Measurements from ENCODE around the gene PPP1R12C. TPM values are rescaled to one million over a fixed set of nuclear protein-coding genes. Genes with fewer than 3 reads are reported as not detected.
A peak's percentile ranks its signal among the peaks of the same experiment; 100 is the strongest.

Gene PPP1R12C
- polyA plus RNA-seq, 3 donors: 2.1 to 206 (median 2.6) TPM

GRCh38 chr19:55053735-55054134 lies 63.7 kb downstream of the PPP1R12C start:
- Mint-ChIP-seq H3K36me3 (peaks cover 52 to 93% of the 10 kb centered on the region in 2 donors), H3K27ac (no peak overlapping the region), H3K4me1 (no peaks in the 10 kb centered on the region), H3K27me3 (ENCODE audit: low read depth in 3 of 3) (peaks cover 0 to 2% (median 0%) of the 10 kb centered on the region in 3 donors), H3K4me3 (no peak overlapping the region), H3K9me3 (peaks cover 0 to 3% (median 2%) of the 10 kb centered on the region in 7 donors)
- Histone ChIP-seq H3K4me2 (replicated peaks; ENCODE audit: extremely low read depth, low read length, poor library complexity, severe bottlenecking) (no peak overlapping the region), H3K4me3 (replicated peaks in 1 of 3; ENCODE audit: low read depth in 2 of 3, low read length in 3 of 3) (no peak overlapping the region), H3K27ac (ENCODE audit: low read depth in 1 of 2, low read length in 2 of 2) (no peak overlapping the region), H3K36me3 (replicated peaks in 1 of 2; ENCODE audit: control insufficient read depth in 1 of 2, insufficient read depth in 2 of 2, low read length in 2 of 2) (peaks cover 47 to 68% of the 10 kb centered on the region in 2 donors), H4K20me1 (ENCODE audit: insufficient read depth, low read length) (no peaks in the 10 kb centered on the region), H3K9ac (ENCODE audit: insufficient read depth, low read length, poor library complexity, severe bottlenecking) (no peak overlapping the region), H3K79me2 (ENCODE audit: insufficient read depth, low read length) (no peaks in the 10 kb centered on the region), H3K9me3 (replicated peaks in 1 of 2; ENCODE audit: control insufficient read depth in 1 of 2, insufficient read depth in 1 of 2, low read length in 2 of 2) (no peaks in the 10 kb centered on the region), H3K27me3 (ENCODE audit: control insufficient read depth in 2 of 2, insufficient read depth in 2 of 2, low read length in 2 of 2) (no peaks in the 10 kb centered on the region), H2AFZ (ENCODE audit: insufficient read depth, low read depth, low read length, poor library complexity, severe bottlenecking) (no peak overlapping the region), H3K4me1 (ENCODE audit: control insufficient read depth in 1 of 2, insufficient read depth in 2 of 2, low read length in 2 of 2) (no peaks in the 10 kb centered on the region)
- TF ChIP-seq CTCF (IDR thresholded peaks at IDR 0.05): no peak
- WGBS (ENCODE audit: insufficient coverage): 98% methylated on average over 6 of the region's 7 CpGs
- intact Hi-C loops (cut with micrococcal nuclease): no loop called here
- DNase-seq: no peak

DNA sequence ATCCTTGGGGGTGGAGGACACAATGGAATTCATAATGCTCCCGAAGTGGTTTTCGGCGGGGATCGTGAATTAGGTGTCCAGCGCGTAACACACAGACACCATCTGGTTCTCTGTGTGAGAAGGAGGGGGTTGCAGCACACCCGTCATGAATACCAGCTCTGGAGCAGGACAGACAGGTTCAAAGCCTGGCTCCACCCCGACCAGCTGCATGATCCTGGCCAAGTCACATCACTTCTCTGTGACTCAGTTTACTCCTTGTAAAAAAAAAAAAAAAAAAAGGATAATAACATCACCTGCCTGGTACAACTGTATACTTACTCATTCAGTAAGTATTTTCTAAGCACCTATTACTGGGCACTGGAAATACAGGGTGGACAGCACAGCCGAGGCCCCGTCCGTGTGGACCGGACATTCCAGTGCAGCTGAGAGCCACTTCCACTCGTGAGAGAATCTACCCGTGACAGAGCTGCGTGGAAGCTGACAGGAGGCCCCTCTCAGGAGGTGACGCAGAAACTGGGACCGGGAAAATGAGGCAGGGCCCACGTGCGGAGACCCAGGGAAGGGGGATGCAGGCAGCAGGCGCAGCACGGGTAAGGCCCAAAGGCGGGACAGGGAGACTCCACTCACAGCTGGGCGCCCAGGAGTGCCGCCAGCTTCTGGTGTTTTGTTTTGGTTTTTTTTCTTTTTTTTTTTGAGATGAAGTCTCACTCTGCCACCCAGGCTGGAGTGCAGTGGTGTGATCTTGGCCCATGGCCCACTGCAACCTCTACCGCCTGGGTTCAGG lies 66.5 kb downstream of the PPP1R12C start:
- no peak for DNase-seq

More for the DNA sequence above, 66.5 kb downstream of the PPP1R12C start:
- no peaks in the 10 kb centered on the region for H3K4me1 Mint-ChIP-seq
- Histone ChIP-seq H2AFZ (ENCODE audit: insufficient read depth, low read depth, low read length, poor library complexity, severe bottlenecking) (no peak overlapping the region), H3K4me1 (ENCODE audit: control insufficient read depth in 1 of 2, insufficient read depth in 2 of 2, low read length in 2 of 2) (no peaks in the 10 kb centered on the region), H3K9ac (ENCODE audit: insufficient read depth, low read length, poor library complexity, severe bottlenecking) (no peak overlapping the region), H3K4me2 (replicated peaks; ENCODE audit: extremely low read depth, low read length, poor library complexity, severe bottlenecking) (no peak overlapping the region), H3K36me3 (replicated peaks in 1 of 2; ENCODE audit: control insufficient read depth in 1 of 2, insufficient read depth in 2 of 2, low read length in 2 of 2) (peaks cover 59 to 71% of the 10 kb centered on the region in 2 donors), H3K79me2 (ENCODE audit: insufficient read depth, low read length) (no peaks in the 10 kb centered on the region), H3K9me3 (replicated peaks in 1 of 2; ENCODE audit: control insufficient read depth in 1 of 2, insufficient read depth in 1 of 2, low read length in 2 of 2) (no peaks in the 10 kb centered on the region), H4K20me1 (ENCODE audit: insufficient read depth, low read length) (no peaks in the 10 kb centered on the region), H3K27me3 (ENCODE audit: control insufficient read depth in 2 of 2, insufficient read depth in 2 of 2, low read length in 2 of 2) (no peaks in the 10 kb centered on the region), H3K4me3 (replicated peaks in 1 of 3; ENCODE audit: low read depth in 2 of 3, low read length in 3 of 3) (no peak overlapping the region), H3K27ac (ENCODE audit: low read depth in 1 of 2, low read length in 2 of 2) (no peak overlapping the region)
- H3K27me3 Mint-ChIP-seq (ENCODE audit: low read depth in 3 of 3): peaks cover 0 to 3% (median 0%) of the 10 kb centered on the region in 3 donors
- H3K9me3 Mint-ChIP-seq: peaks cover 0 to 3% (median 0%) of the 10 kb centered on the region in 7 donors
- WGBS (ENCODE audit: insufficient coverage): 96% methylated on average over 20 of the region's 25 CpGs
- peak overlapping the region in 1 of 7 donors; percentile 75 for H3K27ac Mint-ChIP-seq
- TF ChIP-seq CTCF (IDR thresholded peaks at IDR 0.05): no peak
- peaks cover 58 to 93% of the 10 kb centered on the region in 2 donors for H3K36me3 Mint-ChIP-seq
- intact Hi-C loops (cut with micrococcal nuclease): no loop called here
- H3K4me3 Mint-ChIP-seq: no peak overlapping the region
